ENCODE results near the gene DLGAP4. TPM values are rescaled to one million over a fixed set of nuclear protein-coding genes. Genes with fewer than 3 reads are reported as not detected.

The DLGAP4 gene
- total RNA-seq, 2 experiments from 2014 or later, result 40.2 to 44.2 TPM

DNA sequence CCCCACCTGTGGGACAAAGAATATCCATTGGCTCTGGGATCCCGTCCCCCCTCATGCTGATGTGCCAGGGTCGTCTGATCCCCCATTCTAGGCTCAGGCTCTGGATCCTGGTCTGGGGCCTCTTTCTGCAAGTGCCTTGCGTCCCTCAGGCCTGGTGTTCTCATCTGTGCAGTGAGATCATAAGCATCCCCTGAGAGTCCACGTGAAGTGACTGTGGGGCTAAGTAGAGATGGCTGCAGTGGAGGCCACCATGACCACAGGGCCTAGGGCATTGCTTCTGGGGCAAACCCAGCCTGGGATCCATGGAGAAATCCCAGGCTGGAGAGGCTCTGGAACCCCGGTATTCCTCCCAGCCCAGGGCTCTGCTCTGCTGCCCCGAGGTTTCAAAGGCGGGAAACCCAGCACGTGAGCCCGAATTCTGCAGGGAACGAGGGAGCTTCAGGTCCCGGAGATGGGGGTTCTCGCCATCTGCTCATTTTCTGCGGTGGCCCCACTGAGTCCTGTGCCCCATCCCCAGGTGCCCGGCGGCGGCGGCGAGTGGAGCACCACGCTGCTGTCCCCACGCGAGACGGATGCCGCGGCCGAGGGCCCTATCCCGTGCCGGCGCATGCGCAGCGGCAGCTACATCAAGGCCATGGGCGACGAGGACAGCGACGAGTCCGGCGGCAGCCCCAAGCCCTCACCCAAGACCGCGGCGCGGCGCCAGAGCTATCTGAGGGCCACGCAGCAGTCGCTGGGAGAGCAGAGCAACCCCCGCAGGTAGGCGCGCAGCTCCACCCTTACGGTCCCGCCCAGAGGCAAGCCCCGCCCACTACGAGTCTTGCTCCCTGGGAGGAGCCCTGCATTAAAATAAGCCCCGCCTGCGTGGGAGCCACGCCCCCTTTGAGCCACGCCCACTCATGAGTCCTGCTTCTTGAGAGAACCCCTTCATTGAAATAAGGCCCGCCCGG is 129.7 kb downstream of the DLGAP4 start:
- Mint-ChIP-seq H3K36me3 (ENCODE audit: low read depth) (no peaks in the 10 kb centered on the region), H3K4me3 (peak overlapping the region; percentile 56), H3K27me3 (peaks cover 3% of the 10 kb centered on the region), H3K4me1 (peaks cover 2% of the 10 kb centered on the region), H3K27ac (no peak overlapping the region), H3K9me3 (no peaks in the 10 kb centered on the region)
- peak; percentile 90 for DNase-seq
- ChIA-PET POLR2A (no interaction called here), CTCF (interaction anchor here (0.9 to 1.4 kb wide), 2 partner anchors 8 to 57 kb away, joined by 3 read pairs; no protein-coding TSS in a partner anchor)

- H3K4me3 Mint-ChIP-seq, result no peak overlapping the region
- ChIA-PET POLR2A (no interaction called here), CTCF (interaction anchor here (0.6 to 2.3 kb wide), 24 partner anchors 9 to 447 kb away, joined by 3 to 27 read pairs (median 4); no protein-coding TSS in a partner anchor)
- H3K27me3 Mint-ChIP-seq, result peaks cover 3% of the 10 kb centered on the region
- H3K4me1 Mint-ChIP-seq, result peaks cover 2% of the 10 kb centered on the region
- no peaks in the 10 kb centered on the region for H3K9me3 Mint-ChIP-seq
- no peaks in the 10 kb centered on the region for H3K36me3 Mint-ChIP-seq (ENCODE audit: low read depth)
- no peak overlapping the region for H3K27ac Mint-ChIP-seq
- peak; percentile 72 for DNase-seq
These were observed 133.0 kb downstream of the DLGAP4 start for GRCh38 chr20:36439040-36439730.

- ChIA-PET CTCF (interaction anchor here (0.6 to 2.3 kb wide), 24 partner anchors 9 to 447 kb away, joined by 3 to 27 read pairs (median 4); no protein-coding TSS in a partner anchor), POLR2A (no interaction called here)
- no peaks in the 10 kb centered on the region for H3K36me3 Mint-ChIP-seq (ENCODE audit: low read depth)
- H3K4me1 Mint-ChIP-seq, result peaks cover 2% of the 10 kb centered on the region
- no peak overlapping the region for H3K4me3 Mint-ChIP-seq
- peaks cover 2% of the 10 kb centered on the region for H3K27me3 Mint-ChIP-seq
- no peak overlapping the region for H3K27ac Mint-ChIP-seq
- no peaks in the 10 kb centered on the region for H3K9me3 Mint-ChIP-seq
- no peak for DNase-seq
These were observed 133.6 kb downstream of the DLGAP4 start for GRCh38 chr20:36439731-36440072.

DNA sequence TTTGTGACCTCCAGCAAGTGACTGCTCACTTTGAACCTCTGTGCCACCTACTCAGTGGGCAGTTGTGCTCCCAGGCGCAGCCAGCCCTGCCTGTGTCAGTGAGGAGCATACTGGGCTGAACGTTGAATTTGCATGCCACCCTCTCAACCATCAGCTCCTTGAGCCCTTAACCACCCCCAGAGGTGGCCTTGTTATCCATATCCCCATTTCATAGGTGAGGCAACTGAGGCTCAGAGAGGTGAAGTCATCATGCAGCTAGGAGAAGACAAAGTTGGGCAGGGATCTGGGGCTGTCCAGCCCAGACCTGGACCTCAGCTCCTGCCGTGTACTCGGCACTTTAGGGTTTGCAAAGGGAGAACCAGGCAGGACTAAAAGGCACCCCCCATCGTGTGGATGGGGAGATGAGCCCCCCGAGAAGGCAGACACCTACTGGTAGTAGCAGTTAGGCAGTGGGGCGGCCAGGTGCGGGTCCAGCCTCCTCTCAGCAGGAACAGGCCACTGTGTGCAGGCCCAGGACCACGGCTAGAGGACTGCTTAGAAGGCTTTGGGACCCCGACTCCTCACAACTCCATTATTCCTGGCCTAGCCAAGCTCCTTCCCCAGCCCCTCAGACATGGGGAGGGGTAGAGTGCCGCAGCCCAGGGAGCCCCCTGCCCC is 134.4 kb downstream of the DLGAP4 start:
- H3K36me3 Mint-ChIP-seq (ENCODE audit: low read depth), result no peaks in the 10 kb centered on the region
- no peak overlapping the region for H3K4me3 Mint-ChIP-seq
- H3K4me1 Mint-ChIP-seq, result peaks cover 2% of the 10 kb centered on the region
- H3K27me3 Mint-ChIP-seq, result no peaks in the 10 kb centered on the region
- no peaks in the 10 kb centered on the region for H3K9me3 Mint-ChIP-seq
- ChIA-PET POLR2A (no interaction called here), CTCF (interaction anchor here (0.6 to 2.3 kb wide), 4 partner anchors 11 to 238 kb away, joined by 3 to 27 read pairs (median 5); no protein-coding TSS in a partner anchor)
- H3K27ac Mint-ChIP-seq, result no peak overlapping the region
- DNase-seq, result no peak

GRCh38 chr20:36441027-36441414 is 134.9 kb downstream of the DLGAP4 start:
- Mint-ChIP-seq H3K9me3 (no peaks in the 10 kb centered on the region), H3K36me3 (ENCODE audit: low read depth) (no peaks in the 10 kb centered on the region), H3K27me3 (no peaks in the 10 kb centered on the region), H3K27ac (no peak overlapping the region), H3K4me1 (peaks cover 2% of the 10 kb centered on the region), H3K4me3 (no peak overlapping the region)
- DNase-seq, result no peak
- ChIA-PET CTCF (interaction anchor here (0.6 kb wide), 1 partner anchor 24 kb away, joined by 4 read pairs; no protein-coding TSS in a partner anchor), POLR2A (no interaction called here)

- Mint-ChIP-seq H3K4me3 (no peak overlapping the region), H3K36me3 (ENCODE audit: low read depth) (no peaks in the 10 kb centered on the region), H3K27me3 (no peaks in the 10 kb centered on the region), H3K27ac (no peak overlapping the region), H3K9me3 (no peaks in the 10 kb centered on the region), H3K4me1 (peaks cover 2% of the 10 kb centered on the region)
- ChIA-PET POLR2A (no interaction called here), CTCF (interaction anchor here (0.6 kb wide), 1 partner anchor 23 kb away, joined by 4 read pairs; no protein-coding TSS in a partner anchor)
- no peak for DNase-seq
These were observed 135.3 kb downstream of the DLGAP4 start for GRCh38 chr20:36441416-36441815.

DNA sequence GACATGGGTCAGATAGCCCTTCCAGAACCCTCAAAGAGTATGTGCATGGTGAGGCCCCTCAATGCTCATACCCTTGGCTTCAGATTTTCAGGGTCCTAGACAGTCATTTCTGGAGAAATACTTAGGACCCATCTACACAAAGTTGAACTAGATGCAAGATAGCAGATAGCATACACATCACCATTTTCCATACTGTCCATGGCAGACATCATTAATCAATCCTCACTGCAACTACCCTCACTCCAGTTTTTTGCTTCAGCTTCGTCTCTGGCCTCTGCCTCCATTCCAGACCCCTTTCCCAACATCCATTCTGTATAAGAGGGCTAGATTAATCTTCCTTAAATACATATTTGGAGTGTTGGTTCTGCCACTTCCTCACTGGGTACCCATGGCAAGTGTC is 139.7 kb downstream of the DLGAP4 start:
- Mint-ChIP-seq H3K4me1 (no peaks in the 10 kb centered on the region), H3K27me3 (peaks cover under 1% of the 10 kb centered on the region), H3K27ac (no peak overlapping the region), H3K4me3 (no peak overlapping the region), H3K36me3 (ENCODE audit: low read depth) (no peaks in the 10 kb centered on the region), H3K9me3 (no peaks in the 10 kb centered on the region)
- ChIA-PET CTCF (no interaction called here), POLR2A (no interaction called here)
- DNase-seq, result no peak

DNA sequence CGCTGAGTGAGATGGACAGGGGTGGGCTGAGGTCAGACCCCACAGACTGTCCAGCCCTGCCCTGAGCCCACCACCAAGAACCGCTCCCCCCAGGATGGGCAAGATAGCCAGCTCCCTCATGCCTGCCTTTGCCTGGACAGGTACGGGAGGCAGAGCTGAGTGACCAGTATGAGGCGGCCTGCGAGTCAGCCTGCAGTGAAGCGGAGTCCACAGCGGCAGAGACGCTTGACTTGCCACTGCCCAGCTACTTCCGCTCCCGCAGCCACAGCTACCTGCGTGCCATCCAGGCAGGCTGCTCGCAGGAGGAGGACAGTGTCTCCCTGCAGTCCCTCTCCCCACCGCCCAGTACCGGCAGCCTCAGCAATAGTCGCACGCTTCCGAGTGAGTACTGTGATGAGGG is 140.4 kb downstream of the DLGAP4 start:
- CTCF ChIA-PET, result no interaction called here
- Mint-ChIP-seq H3K9me3 (no peaks in the 10 kb centered on the region), H3K27me3 (peaks cover 1% of the 10 kb centered on the region)

GRCh38 chr20:36447101-36447500 is 141.0 kb downstream of the DLGAP4 start:
- no peak overlapping the region for H3K4me3 Mint-ChIP-seq
- no peaks in the 10 kb centered on the region for H3K36me3 Mint-ChIP-seq (ENCODE audit: low read depth)
- CTCF ChIA-PET, result interaction anchor here (1.3 kb wide), 1 partner anchor 19 kb away, joined by 3 read pairs; no protein-coding TSS in a partner anchor
- H3K9me3 Mint-ChIP-seq, result no peaks in the 10 kb centered on the region
- no peak for DNase-seq
- H3K4me1 Mint-ChIP-seq, result no peaks in the 10 kb centered on the region
- POLR2A ChIA-PET, result no interaction called here
- H3K27me3 Mint-ChIP-seq, result peaks cover 1% of the 10 kb centered on the region
- no peak overlapping the region for H3K27ac Mint-ChIP-seq

More for the DNA sequence above, 140.4 kb downstream of the DLGAP4 start:
- POLR2A ChIA-PET, result no interaction called here
- no peak overlapping the region for H3K4me3 Mint-ChIP-seq
- H3K27ac Mint-ChIP-seq, result no peak overlapping the region
- H3K36me3 Mint-ChIP-seq (ENCODE audit: low read depth), result no peaks in the 10 kb centered on the region
- DNase-seq, result no peak
- H3K4me1 Mint-ChIP-seq, result no peaks in the 10 kb centered on the region

DNA sequence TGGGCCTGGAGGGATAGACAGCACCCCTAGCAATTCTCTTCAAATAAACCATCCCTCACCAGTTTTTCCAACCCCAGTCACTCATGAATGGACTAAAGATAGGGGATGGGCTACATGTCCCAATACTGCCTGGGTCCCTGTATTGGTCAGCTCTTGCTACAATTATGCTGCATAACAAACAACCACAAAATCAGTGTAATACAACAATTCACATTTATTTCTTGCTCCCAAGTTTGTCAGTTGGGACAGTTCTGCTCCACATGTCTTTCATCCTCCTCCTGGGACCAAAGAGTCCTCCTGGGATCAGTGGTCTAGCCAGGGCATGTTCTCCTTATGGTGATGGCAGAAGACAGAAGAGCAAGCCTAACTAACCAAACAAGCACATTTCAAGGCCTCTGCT is 143.5 kb downstream of the DLGAP4 start:
- H3K36me3 Mint-ChIP-seq (ENCODE audit: low read depth), result no peaks in the 10 kb centered on the region
- H3K4me3 Mint-ChIP-seq, result no peak overlapping the region
- POLR2A ChIA-PET, result no interaction called here
- CTCF ChIA-PET, result no interaction called here
- peaks cover 1% of the 10 kb centered on the region for H3K27me3 Mint-ChIP-seq
- H3K9me3 Mint-ChIP-seq, result no peaks in the 10 kb centered on the region
- DNase-seq, result no peak
- H3K4me1 Mint-ChIP-seq, result no peaks in the 10 kb centered on the region
- no peak overlapping the region for H3K27ac Mint-ChIP-seq

- no peak overlapping the region for H3K27ac Mint-ChIP-seq
- peaks cover 2% of the 10 kb centered on the region for H3K4me1 Mint-ChIP-seq
- H3K9me3 Mint-ChIP-seq, result no peaks in the 10 kb centered on the region
- H3K4me3 Mint-ChIP-seq, result no peak overlapping the region
- ChIA-PET CTCF (no interaction called here), POLR2A (no interaction called here)
- H3K36me3 Mint-ChIP-seq (ENCODE audit: low read depth), result no peaks in the 10 kb centered on the region
- peaks cover 5% of the 10 kb centered on the region for H3K27me3 Mint-ChIP-seq
- DNase-seq, result no peak
These were observed 148.2 kb downstream of the DLGAP4 start for GRCh38 chr20:36454332-36454697.

GRCh38 chr20:36454698-36455427 is 148.7 kb downstream of the DLGAP4 start:
- DNase-seq, result no peak
- Mint-ChIP-seq H3K36me3 (ENCODE audit: low read depth) (no peaks in the 10 kb centered on the region), H3K9me3 (no peaks in the 10 kb centered on the region), H3K4me1 (peaks cover 3% of the 10 kb centered on the region), H3K4me3 (no peak overlapping the region), H3K27me3 (peaks cover 5% of the 10 kb centered on the region), H3K27ac (no peak overlapping the region)
- CTCF ChIA-PET, result no interaction called here
- POLR2A ChIA-PET, result no interaction called here

Measured in activated CD4-positive, alpha-beta memory T cell treated with anti-CD3 and anti-CD28 coated beads, Interleukin-2, amount 10 ng/mL, durations not matched to agents 7 days and 5 days (primary cell).